NB4 (cell line): ENCODE measurements around the gene CD74.

Source experiments
- CTCF ChIP-seq: IDR thresholded peaks from one replicate; pipeline ENCODE4 v1.5.1; 2012; ENCODE audit warnings: low read depth, low read length
- MYC ChIP-seq: IDR thresholded peaks from 2 replicates; pipeline ENCODE4 v1.6.1; 2011; ENCODE audit warnings: low read depth, low read length
- POLR2A ChIP-seq: IDR thresholded peaks from 2 replicates; pipeline ENCODE4 v1.6.1; 2011; ENCODE audit warnings: mild to moderate bottlenecking; ENCODE audit not compliant: insufficient read length; ENCODE audit errors: extremely low read depth
- TF ChIP-seq, protein P1 (sequence below): IDR thresholded peaks from 2 replicates; pipeline ENCODE4 v1.6.1; 2011; ENCODE audit warnings: low read depth, low read length

DNA sequence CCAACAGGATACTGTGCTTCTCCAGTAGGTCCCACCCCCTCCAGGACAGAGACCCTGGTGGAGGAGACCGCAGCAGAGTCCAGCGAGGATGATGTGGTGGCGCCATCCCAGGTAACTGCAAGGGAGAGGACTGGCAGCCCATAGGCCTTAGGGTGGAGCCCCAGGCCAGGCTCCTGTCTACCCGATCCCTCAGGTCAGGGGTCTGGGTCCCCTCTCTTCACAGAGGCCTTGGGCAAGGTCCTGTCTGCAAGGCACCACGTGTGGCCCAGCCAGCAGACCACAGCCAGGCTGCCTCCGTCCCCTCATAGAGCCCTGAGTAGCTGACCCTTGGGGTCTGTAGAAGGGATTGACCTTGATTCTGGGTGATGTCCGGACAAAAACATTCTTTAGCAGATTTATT lies 20.0 kb downstream of the CD74 start:
- TF ChIP-seq CTCF, result no peak
- no peak for TF ChIP-seq MYC
- TF ChIP-seq, protein P1, sequence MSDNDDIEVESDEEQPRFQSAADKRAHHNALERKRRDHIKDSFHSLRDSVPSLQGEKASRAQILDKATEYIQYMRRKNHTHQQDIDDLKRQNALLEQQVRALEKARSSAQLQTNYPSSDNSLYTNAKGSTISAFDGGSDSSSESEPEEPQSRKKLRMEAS, result no peak
- no peak for TF ChIP-seq POLR2A
